Coronary artery (tissue), 2 donors: ENCODE measurements around the gene GRIA1.

Source experiments
- DNase-seq: peaks from one replicate; pipeline ENCODE4 v3.0.0-alpha.2; 2017; ENCODE audit warnings: low spot score
- H3K27ac ChIP-seq, 2 donors: fragments of 200-600 bp; sonication (generic); one replicate each; pipeline ENCODE4 v1.5.1; 2016 to 2019
- H3K4me3 ChIP-seq: fragments of 200-600 bp; sonication (generic); 2 replicates; pipeline ENCODE4 v1.5.1; 2016; ENCODE audit warnings: mild to moderate bottlenecking, moderate library complexity
- CTCF ChIP-seq: fragments of 200-600 bp; sonication (generic); IDR thresholded peaks from one replicate; pipeline ENCODE4 v1.5.1; 2019; ENCODE audit warnings: antibody characterized with exemption

The GRIA1 gene

GRCh38 chr5:153775923-153776322 is 285.5 kb downstream of the GRIA1 start:
- no peak overlapping the region for H3K27ac ChIP-seq
- no peak for DNase-seq
- TF ChIP-seq CTCF = no peak
- no peak overlapping the region for H3K4me3 ChIP-seq

GRCh38 chr5:153777681-153778581 is 287.5 kb downstream of the GRIA1 start:
- Histone ChIP-seq H3K4me3 (no peak overlapping the region), H3K27ac (no peak overlapping the region)
- DNase-seq = no peak
- TF ChIP-seq CTCF = no peak

GRCh38 chr5:153779836-153780235 is 289.4 kb downstream of the GRIA1 start:
- H3K4me3 ChIP-seq = no peak overlapping the region
- no peak for TF ChIP-seq CTCF
- H3K27ac ChIP-seq = no peak overlapping the region
- no peak for DNase-seq

- no peak for TF ChIP-seq CTCF
- Histone ChIP-seq H3K4me3 (no peak overlapping the region), H3K27ac (no peak overlapping the region)
- no peak for DNase-seq
Observed at GRCh38 chr5:153780876-153781705, 290.6 kb downstream of the GRIA1 start.

- TF ChIP-seq CTCF = no peak
- no peak for DNase-seq
- H3K4me3 ChIP-seq = no peak overlapping the region
- no peak overlapping the region for H3K27ac ChIP-seq
Observed at GRCh38 chr5:153782589-153783361, 292.3 kb downstream of the GRIA1 start.

- Histone ChIP-seq H3K27ac (no peak overlapping the region), H3K4me3 (no peak overlapping the region)
- no peak for DNase-seq
- no peak for TF ChIP-seq CTCF
Observed at GRCh38 chr5:153783362-153783658, 292.8 kb downstream of the GRIA1 start.
